ENCODE data around the gene ROR2. TPM values are rescaled to one million over a fixed set of nuclear protein-coding genes. Genes with fewer than 3 reads are reported as not detected.

Gene ROR2
- total RNA-seq, 1 experiment from 2014 or later, result 5.9 TPM

GRCh38 chr9:91532325-91532724 lies 417.7 kb downstream of the ROR2 start:
- H3K4me3 ChIP-seq (ENCODE audit: low read depth in 2 of 2, low read length in 2 of 2), result no peak overlapping the region
- no peaks in the 10 kb centered on the region for H3K27me3 ChIP-seq (ENCODE audit: control insufficient read depth, insufficient read depth, low read length)
- in situ Hi-C loops (cut with HindIII; ENCODE audit: low pct_unique_long_range_greater_than_20kb, low sequenced_read_pairs) (no loop called here), intact Hi-C loops (cut with micrococcal nuclease; ENCODE audit: unreplicated experiment) (loop anchor here (5.0 kb wide), 1 partner anchor 165 kb away; no protein-coding TSS in a partner anchor)
- TF ChIP-seq SIN3A (IDR thresholded peaks at IDR 0.05; ENCODE audit: borderline replicate concordance, insufficient read depth, low read depth, low read length) (no peak), TCF7L2 (IDR thresholded peaks at IDR 0.05; ENCODE audit: low read depth, low read length) (no peak), REST (IDR thresholded peaks at IDR 0.05; ENCODE audit: insufficient read depth in 1 of 2, low read depth in 2 of 2, low read length in 1 of 2) (no peak), CTCF (IDR thresholded peaks at IDR 0.05) (no peak), POLR2AphosphoS5 (IDR thresholded peaks at IDR 0.05; ENCODE audit: low read depth, low read length) (no peak)
- H3K36me3 ChIP-seq (ENCODE audit: control insufficient read depth, insufficient read depth, low read length), result no peaks in the 10 kb centered on the region
- BruUV-seq (replicated peaks), result no TSS peak
- no peaks in the 10 kb centered on the region for H3K9me3 ChIP-seq (ENCODE audit: control insufficient read depth, insufficient read depth, low read depth, low read length)
- DNase-seq (ENCODE audit: low read depth, low spot score) (no peak), ATAC-seq (no peak)
- ChIA-PET POLR2A (no interaction called here), CTCF (no interaction called here)
- H3K4me1 ChIP-seq (ENCODE audit: control insufficient read depth, insufficient read depth, low read length), result no peaks in the 10 kb centered on the region
- no peak overlapping the region for H3K27ac ChIP-seq (ENCODE audit: low read length)

- Histone ChIP-seq H3K27ac (ENCODE audit: low read length) (no peak overlapping the region), H3K4me1 (ENCODE audit: control insufficient read depth, insufficient read depth, low read length) (no peaks in the 10 kb centered on the region), H3K27me3 (ENCODE audit: control insufficient read depth, insufficient read depth, low read length) (no peaks in the 10 kb centered on the region), H3K36me3 (ENCODE audit: control insufficient read depth, insufficient read depth, low read length) (no peaks in the 10 kb centered on the region), H3K9me3 (ENCODE audit: control insufficient read depth, insufficient read depth, low read depth, low read length) (no peaks in the 10 kb centered on the region), H3K4me3 (ENCODE audit: low read depth in 2 of 2, low read length in 2 of 2) (no peak overlapping the region)
- no peak for TF ChIP-seq REST (IDR thresholded peaks at IDR 0.05; ENCODE audit: insufficient read depth in 1 of 2, low read depth in 2 of 2, low read length in 1 of 2)
- no peak for TF ChIP-seq TCF7L2 (IDR thresholded peaks at IDR 0.05; ENCODE audit: low read depth, low read length)
- no peak for TF ChIP-seq CTCF (IDR thresholded peaks at IDR 0.05)
- no peak for TF ChIP-seq SIN3A (IDR thresholded peaks at IDR 0.05; ENCODE audit: borderline replicate concordance, insufficient read depth, low read depth, low read length)
- no peak for TF ChIP-seq POLR2AphosphoS5 (IDR thresholded peaks at IDR 0.05; ENCODE audit: low read depth, low read length)
- intact Hi-C loops (cut with micrococcal nuclease; ENCODE audit: unreplicated experiment), result loop anchor here (5.0 kb wide), 1 partner anchor 166 kb away; no protein-coding TSS in a partner anchor
- ATAC-seq (no peak), DNase-seq (ENCODE audit: low read depth, low spot score) (no peak)
- ChIA-PET CTCF (no interaction called here), POLR2A (no interaction called here)
- BruUV-seq (replicated peaks), result no TSS peak
- in situ Hi-C loops (cut with HindIII; ENCODE audit: low pct_unique_long_range_greater_than_20kb, low sequenced_read_pairs), result no loop called here
Observed at GRCh38 chr9:91530829-91531228, 419.2 kb downstream of the ROR2 start.

Measured in Panc1 (cell line).